ENCODE data around the gene RGS17. TPM values are rescaled to one million over a fixed set of nuclear protein-coding genes. Genes with fewer than 3 reads are reported as not detected.

Gene RGS17
- total and polyA plus RNA-seq, 2 of the 13 experiments (the other 11 are each of a cell fraction or from before 2014, with no cell fraction given): 0.04 TPM; not detected in 1

DNA sequence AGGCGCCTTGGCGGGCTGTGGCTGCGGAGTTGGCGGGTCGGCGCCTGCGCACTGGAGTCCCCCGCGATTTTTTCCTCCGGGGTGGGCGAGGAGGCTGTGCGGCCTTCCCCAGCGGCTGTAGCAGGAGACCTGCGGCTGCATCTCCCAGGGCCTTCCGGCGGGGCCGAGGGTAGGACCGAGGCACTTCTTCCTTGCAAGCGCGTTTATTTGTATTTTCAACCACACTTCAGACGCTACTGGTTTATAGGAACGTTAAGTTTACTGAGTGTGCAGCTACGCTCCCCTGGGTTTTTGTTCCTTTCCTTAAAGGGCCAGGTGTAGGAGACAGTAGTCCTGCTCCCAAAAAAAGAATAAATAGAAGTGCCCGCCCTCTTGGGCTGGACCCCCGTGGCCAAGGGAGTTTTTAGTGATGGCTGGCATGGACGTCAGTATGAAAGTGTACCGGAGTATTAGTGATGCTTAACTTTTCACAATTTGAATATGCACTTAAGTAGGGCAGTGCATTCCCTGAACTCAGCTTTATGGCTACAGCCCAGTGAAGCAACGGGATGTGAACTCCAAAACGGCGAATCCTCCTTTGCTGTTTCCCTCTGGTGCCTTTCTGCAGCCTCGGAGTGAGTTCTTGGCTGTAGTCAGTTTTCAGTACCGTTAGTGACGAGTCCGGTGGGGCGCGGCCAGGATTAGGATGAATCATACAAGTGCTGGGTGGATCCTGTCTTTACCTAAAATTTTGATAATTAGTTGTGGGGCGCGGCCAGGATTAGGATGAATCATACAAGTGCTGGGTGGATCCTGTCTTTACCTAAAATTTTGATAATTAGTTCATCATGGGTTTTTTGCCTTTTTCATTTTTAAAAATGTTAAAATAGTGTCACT, 147.2 kb downstream of the RGS17 start (continued):
- TF ChIP-seq ZNF737 (CRISPR knock-in tag; IDR thresholded peaks at IDR 0.05; ENCODE audit: borderline replicate concordance): no peak
- TF ChIP-seq, protein P1, sequence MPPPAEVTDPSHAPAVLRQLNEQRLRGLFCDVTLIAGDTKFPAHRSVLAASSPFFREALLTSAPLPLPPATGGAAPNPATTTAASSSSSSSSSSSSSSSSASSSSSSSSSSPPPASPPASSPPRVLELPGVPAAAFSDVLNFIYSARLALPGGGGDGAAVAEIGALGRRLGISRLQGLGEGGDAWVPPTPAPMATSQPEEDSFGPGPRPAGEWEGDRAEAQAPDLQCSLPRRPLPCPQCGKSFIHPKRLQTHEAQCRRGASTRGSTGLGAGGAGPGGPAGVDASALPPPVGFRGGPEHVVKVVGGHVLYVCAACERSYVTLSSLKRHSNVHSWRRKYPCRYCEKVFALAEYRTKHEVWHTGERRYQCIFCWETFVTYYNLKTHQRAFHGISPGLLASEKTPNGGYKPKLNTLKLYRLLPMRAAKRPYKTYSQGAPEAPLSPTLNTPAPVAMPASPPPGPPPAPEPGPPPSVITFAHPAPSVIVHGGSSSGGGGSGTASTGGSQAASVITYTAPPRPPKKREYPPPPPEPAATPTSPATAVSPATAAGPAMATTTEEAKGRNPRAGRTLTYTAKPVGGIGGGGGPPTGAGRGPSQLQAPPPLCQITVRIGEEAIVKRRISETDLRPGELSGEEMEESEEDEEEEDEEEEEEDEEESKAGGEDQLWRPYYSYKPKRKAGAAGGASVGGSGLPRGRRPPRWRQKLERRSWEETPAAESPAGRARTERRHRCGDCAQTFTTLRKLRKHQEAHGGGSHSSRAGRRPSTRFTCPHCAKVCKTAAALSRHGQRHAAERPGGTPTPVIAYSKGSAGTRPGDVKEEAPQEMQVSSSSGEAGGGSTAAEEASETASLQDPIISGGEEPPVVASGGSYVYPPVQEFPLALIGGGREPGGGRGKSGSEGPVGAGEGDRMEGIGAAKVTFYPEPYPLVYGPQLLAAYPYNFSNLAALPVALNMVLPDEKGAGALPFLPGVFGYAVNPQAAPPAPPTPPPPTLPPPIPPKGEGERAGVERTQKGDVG (CRISPR knock-in tag; IDR thresholded peaks at IDR 0.05; ENCODE audit: borderline replicate concordance): peak; percentile 94
- no peak for TF ChIP-seq RBM22 (optimal IDR thresholded peaks at IDR 0.05; ENCODE audit: low read length)
- TF ChIP-seq ZFP1 (CRISPR knock-in tag; IDR thresholded peaks at IDR 0.05): no peak
- peak; percentile 80 for TF ChIP-seq FOSL2 (CRISPR knock-in tag; IDR thresholded peaks at IDR 0.05)
- TF ChIP-seq NR3C1 (CRISPR knock-in tag; IDR thresholded peaks at IDR 0.05): no peak
- no peak for TF ChIP-seq RFX3 (CRISPR knock-in tag; IDR thresholded peaks at IDR 0.05)
- TF ChIP-seq, protein P2, sequence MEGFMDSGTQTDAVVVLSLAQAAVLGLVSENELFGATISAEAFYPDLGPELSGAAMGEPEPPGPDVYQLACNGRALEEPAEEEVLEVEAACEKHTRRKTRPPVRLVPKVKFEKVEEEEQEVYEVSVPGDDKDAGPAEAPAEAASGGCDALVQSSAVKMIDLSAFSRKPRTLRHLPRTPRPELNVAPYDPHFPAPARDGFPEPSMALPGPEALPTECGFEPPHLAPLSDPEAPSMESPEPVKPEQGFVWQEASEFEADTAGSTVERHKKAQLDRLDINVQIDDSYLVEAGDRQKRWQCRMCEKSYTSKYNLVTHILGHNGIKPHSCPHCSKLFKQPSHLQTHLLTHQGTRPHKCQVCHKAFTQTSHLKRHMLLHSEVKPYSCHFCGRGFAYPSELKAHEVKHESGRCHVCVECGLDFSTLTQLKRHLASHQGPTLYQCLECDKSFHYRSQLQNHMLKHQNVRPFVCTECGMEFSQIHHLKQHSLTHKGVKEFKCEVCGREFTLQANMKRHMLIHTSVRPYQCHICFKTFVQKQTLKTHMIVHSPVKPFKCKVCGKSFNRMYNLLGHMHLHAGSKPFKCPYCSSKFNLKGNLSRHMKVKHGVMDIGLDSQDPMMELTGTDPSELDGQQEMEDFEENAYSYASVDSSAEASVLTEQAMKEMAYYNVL (CRISPR knock-in tag; IDR thresholded peaks at IDR 0.05; ENCODE audit: borderline replicate concordance): peak; percentile 77; the same call in 1 of the 2 replicates
- TF ChIP-seq, protein P3, sequence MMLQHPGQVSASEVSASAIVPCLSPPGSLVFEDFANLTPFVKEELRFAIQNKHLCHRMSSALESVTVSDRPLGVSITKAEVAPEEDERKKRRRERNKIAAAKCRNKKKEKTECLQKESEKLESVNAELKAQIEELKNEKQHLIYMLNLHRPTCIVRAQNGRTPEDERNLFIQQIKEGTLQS (CRISPR knock-in tag; IDR thresholded peaks at IDR 0.05): no peak; the same call in 1 of the 2 replicates
- no peak for TF ChIP-seq FOXK2 (IDR thresholded peaks at IDR 0.05)
- TF ChIP-seq, protein P4, sequence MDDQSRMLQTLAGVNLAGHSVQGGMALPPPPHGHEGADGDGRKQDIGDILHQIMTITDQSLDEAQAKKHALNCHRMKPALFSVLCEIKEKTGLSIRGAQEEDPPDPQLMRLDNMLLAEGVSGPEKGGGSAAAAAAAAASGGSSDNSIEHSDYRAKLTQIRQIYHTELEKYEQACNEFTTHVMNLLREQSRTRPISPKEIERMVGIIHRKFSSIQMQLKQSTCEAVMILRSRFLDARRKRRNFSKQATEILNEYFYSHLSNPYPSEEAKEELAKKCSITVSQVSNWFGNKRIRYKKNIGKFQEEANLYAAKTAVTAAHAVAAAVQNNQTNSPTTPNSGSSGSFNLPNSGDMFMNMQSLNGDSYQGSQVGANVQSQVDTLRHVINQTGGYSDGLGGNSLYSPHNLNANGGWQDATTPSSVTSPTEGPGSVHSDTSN (CRISPR knock-in tag; IDR thresholded peaks at IDR 0.05; ENCODE audit: borderline replicate concordance): no peak; the same call in 1 of the 2 replicates
- no peak; the same call in 1 of the 2 replicates for TF ChIP-seq FOXK1 (CRISPR knock-in tag; IDR thresholded peaks at IDR 0.05; ENCODE audit: borderline replicate concordance, low read depth)
- no peak for TF ChIP-seq ELF4 (CRISPR knock-in tag; IDR thresholded peaks at IDR 0.05; ENCODE audit: borderline replicate concordance)
- no peak for TF ChIP-seq CBX5 (CRISPR knock-in tag; IDR thresholded peaks at IDR 0.05; ENCODE audit: borderline replicate concordance)
- TF ChIP-seq POLR2A (IDR thresholded peaks at IDR 0.05; ENCODE audit: insufficient read depth in 1 of 2, low read depth in 2 of 2, low read length in 2 of 2): peak; percentile 66 to 75; a peak in 3 of 4 replicates
- TF ChIP-seq ZFX (CRISPR knock-in tag; IDR thresholded peaks at IDR 0.05; ENCODE audit: low read depth): peak; percentile 99
- TF ChIP-seq, protein P5, sequence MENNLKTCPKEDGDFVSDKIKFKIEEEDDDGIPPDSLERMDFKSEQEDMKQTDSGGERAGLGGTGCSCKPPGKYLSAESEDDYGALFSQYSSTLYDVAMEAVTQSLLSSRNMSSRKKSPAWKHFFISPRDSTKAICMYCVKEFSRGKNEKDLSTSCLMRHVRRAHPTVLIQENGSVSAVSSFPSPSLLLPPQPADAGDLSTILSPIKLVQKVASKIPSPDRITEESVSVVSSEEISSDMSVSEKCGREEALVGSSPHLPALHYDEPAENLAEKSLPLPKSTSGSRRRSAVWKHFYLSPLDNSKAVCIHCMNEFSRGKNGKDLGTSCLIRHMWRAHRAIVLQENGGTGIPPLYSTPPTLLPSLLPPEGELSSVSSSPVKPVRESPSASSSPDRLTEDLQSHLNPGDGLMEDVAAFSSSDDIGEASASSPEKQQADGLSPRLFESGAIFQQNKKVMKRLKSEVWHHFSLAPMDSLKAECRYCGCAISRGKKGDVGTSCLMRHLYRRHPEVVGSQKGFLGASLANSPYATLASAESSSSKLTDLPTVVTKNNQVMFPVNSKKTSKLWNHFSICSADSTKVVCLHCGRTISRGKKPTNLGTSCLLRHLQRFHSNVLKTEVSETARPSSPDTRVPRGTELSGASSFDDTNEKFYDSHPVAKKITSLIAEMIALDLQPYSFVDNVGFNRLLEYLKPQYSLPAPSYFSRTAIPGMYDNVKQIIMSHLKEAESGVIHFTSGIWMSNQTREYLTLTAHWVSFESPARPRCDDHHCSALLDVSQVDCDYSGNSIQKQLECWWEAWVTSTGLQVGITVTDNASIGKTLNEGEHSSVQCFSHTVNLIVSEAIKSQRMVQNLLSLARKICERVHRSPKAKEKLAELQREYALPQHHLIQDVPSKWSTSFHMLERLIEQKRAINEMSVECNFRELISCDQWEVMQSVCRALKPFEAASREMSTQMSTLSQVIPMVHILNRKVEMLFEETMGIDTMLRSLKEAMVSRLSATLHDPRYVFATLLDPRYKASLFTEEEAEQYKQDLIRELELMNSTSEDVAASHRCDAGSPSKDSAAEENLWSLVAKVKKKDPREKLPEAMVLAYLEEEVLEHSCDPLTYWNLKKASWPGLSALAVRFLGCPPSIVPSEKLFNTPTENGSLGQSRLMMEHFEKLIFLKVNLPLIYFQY (CRISPR knock-in tag; IDR thresholded peaks at IDR 0.05; ENCODE audit: borderline replicate concordance): no peak; the same call in 1 of the 2 replicates
- no peak for TF ChIP-seq CHD2 (IDR thresholded peaks at IDR 0.05; ENCODE audit: low read depth, low read length)
